Stimulated activated CD8-positive, alpha-beta memory T cell treated with anti-CD3 and anti-CD28 coated beads, Interleukin-7, amount 100 ng/mL, for 4 hours (primary cell): Measurements from ENCODE around the gene SHANK1.

Experiments used
- DNase-seq, 2 donors: peaks; one replicate each; pipeline ENCODE4 v3.0.0-alpha.2; 2020; ENCODE audit warnings: low read depth in 2 of 2

SHANK1 gene

GRCh38 chr19:50711805-50712204 lies 7.8 kb downstream of the SHANK1 start:
- DNase-seq: no peak

GRCh38 chr19:50711196-50711595 lies 8.4 kb downstream of the SHANK1 start:
- no peak for DNase-seq

- DNase-seq: no peak
Measured at GRCh38 chr19:50710612-50711011, 9.0 kb downstream of the SHANK1 start.

- no peak for DNase-seq
Measured at GRCh38 chr19:50710094-50710493, 9.5 kb downstream of the SHANK1 start.

- DNase-seq: no peak
Measured at GRCh38 chr19:50708179-50708879, 11.3 kb downstream of the SHANK1 start.

GRCh38 chr19:50706387-50706786 lies 13.2 kb downstream of the SHANK1 start:
- no peak for DNase-seq

- no peak for DNase-seq
Measured at GRCh38 chr19:50705422-50706019, 14.1 kb downstream of the SHANK1 start.

- DNase-seq: no peak
Measured at GRCh38 chr19:50703915-50704796, 15.4 kb downstream of the SHANK1 start.

- DNase-seq: no peak
Measured at GRCh38 chr19:50702871-50703829, 16.5 kb downstream of the SHANK1 start.

GRCh38 chr19:50702158-50702870 lies 17.3 kb downstream of the SHANK1 start:
- DNase-seq: no peak

- no peak for DNase-seq
Measured at GRCh38 chr19:50701367-50701985, 18.1 kb downstream of the SHANK1 start.

- no peak for DNase-seq
Measured at GRCh38 chr19:50697414-50698124, 22.0 kb downstream of the SHANK1 start.

- no peak for DNase-seq
Measured at GRCh38 chr19:50696094-50696483, 23.5 kb downstream of the SHANK1 start.

- no peak for DNase-seq
Measured at GRCh38 chr19:50695251-50696093, 24.1 kb downstream of the SHANK1 start.

- no peak for DNase-seq
Measured at GRCh38 chr19:50694815-50695145, 24.8 kb downstream of the SHANK1 start.

- no peak for DNase-seq
Measured at GRCh38 chr19:50693064-50693975, 26.3 kb downstream of the SHANK1 start.

- no peak for DNase-seq
Measured at GRCh38 chr19:50690439-50690838, 29.2 kb downstream of the SHANK1 start.

- DNase-seq: no peak
Measured at GRCh38 chr19:50688766-50689165, 30.8 kb downstream of the SHANK1 start.
